ENCODE results near the gene WDFY1. TPM values are rescaled to one million over a fixed set of nuclear protein-coding genes. Genes with fewer than 3 reads are reported as not detected.

WDFY1 gene
- total and polyA plus RNA-seq, 3 donors from 2014 or later, result 29.5 to 62.9 (median 49.4) TPM

DNA sequence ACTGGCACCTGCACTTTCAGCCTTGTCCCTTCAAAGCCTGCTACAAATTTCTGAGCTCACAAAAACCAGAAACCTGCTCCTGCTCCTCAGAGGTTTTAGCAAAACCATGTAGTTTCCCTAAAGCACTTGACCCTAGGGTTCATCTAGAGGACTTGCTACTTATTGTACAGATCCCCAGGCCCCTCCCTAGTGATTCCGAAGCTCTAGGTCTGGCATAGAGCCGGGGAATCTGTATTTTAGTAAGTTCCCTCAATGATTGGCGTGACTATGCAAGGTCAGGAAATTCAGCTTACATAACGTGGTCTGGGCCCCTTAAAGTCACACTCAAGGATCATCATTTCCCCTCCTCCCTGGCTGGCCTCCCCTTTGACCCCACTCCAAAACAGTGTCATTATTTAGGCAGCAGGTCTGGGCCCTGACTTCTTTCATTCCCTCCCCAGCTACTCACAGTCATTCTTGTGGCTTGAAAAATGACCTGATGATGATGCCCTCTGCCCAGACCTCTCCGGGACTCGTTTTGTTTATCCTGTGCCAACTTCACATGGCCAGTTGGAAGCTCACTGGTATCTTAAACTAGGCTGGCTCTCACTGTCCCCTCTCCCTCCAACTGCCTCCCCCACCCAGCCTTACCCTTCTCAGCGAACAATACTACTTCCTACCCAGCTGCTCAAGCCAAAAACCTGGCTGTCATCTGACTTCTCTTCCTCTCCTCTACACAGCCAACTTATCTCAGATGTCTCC, 36.0 kb downstream of the WDFY1 start:
- Histone ChIP-seq H3K27me3 (no peaks in the 10 kb centered on the region), H3K4me1 (no peaks in the 10 kb centered on the region), H3K9me3 (no peaks in the 10 kb centered on the region), H3K36me3 (ENCODE audit: low read depth, missing control alignments) (no peaks in the 10 kb centered on the region), H3K4me3 (no peak overlapping the region), H3K27ac (no peak overlapping the region)
- intact Hi-C loops (cut with DNase I; ENCODE audit: low total_unique reads), result no loop called here
- no peak for DNase-seq
- TF ChIP-seq, protein P1, sequence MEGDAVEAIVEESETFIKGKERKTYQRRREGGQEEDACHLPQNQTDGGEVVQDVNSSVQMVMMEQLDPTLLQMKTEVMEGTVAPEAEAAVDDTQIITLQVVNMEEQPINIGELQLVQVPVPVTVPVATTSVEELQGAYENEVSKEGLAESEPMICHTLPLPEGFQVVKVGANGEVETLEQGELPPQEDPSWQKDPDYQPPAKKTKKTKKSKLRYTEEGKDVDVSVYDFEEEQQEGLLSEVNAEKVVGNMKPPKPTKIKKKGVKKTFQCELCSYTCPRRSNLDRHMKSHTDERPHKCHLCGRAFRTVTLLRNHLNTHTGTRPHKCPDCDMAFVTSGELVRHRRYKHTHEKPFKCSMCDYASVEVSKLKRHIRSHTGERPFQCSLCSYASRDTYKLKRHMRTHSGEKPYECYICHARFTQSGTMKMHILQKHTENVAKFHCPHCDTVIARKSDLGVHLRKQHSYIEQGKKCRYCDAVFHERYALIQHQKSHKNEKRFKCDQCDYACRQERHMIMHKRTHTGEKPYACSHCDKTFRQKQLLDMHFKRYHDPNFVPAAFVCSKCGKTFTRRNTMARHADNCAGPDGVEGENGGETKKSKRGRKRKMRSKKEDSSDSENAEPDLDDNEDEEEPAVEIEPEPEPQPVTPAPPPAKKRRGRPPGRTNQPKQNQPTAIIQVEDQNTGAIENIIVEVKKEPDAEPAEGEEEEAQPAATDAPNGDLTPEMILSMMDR (IDR thresholded peaks at IDR 0.05), result no peak
- 70 to 77% methylated on average over 7 of the region's 7 CpGs for WGBS, 2 donors

DNA sequence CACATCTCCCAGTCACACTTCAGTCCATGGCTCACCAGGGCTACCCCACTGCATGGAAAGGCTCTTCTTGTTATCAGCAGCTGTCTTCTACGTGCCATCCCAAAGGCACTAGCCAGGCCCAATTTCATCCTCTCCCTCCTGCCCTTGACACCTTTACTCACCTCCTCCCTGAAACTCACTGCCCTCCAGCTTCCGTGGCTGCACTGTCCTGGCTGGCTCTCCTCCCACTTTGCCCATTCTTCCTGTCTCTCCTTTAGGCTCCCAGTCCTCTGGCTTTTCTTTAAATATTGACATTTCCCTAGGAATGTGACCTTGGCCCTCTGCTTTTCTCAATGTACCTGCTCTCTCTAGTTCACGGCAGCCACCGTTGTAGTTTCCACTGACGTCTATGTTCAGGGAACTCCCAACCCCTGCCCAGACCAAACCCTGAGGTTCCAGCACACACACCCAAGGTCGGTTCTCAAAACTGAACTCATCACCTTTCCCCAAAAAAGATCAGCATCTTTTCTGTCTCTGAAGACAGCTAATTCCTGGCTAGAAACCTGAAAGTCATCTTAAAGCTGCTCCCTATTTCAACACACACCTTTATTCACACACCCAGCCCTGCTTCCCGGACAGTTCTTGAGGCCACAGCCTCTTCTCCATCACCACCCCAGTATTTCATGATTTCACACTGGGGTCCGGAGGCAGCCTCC, 36.7 kb downstream of the WDFY1 start:
- DNase-seq, result no peak
- Histone ChIP-seq H3K4me3 (no peak overlapping the region), H3K36me3 (ENCODE audit: low read depth, missing control alignments) (no peaks in the 10 kb centered on the region), H3K4me1 (no peaks in the 10 kb centered on the region), H3K27ac (no peak overlapping the region), H3K9me3 (no peaks in the 10 kb centered on the region), H3K27me3 (no peaks in the 10 kb centered on the region)
- intact Hi-C loops (cut with DNase I; ENCODE audit: low total_unique reads), result no loop called here
- no peak for TF ChIP-seq POLR2A (IDR thresholded peaks at IDR 0.05)
- TF ChIP-seq, protein P1 (IDR thresholded peaks at IDR 0.05), result no peak
- 69 to 78% methylated on average over 8 of the region's 8 CpGs for WGBS, 2 donors

- TF ChIP-seq, protein P1 (IDR thresholded peaks at IDR 0.05), result no peak
- no peak for TF ChIP-seq POLR2A (IDR thresholded peaks at IDR 0.05)
- Histone ChIP-seq H3K27ac (no peak overlapping the region), H3K4me3 (no peak overlapping the region), H3K27me3 (no peaks in the 10 kb centered on the region), H3K4me1 (no peaks in the 10 kb centered on the region), H3K36me3 (ENCODE audit: low read depth, missing control alignments) (no peaks in the 10 kb centered on the region), H3K9me3 (no peaks in the 10 kb centered on the region)
- DNase-seq, result no peak
- WGBS, 2 donors, result 54 to 62% methylated on average over 2 of the region's 2 CpGs
- intact Hi-C loops (cut with DNase I; ENCODE audit: low total_unique reads), result no loop called here
These were observed 39.1 kb downstream of the WDFY1 start for GRCh38 chr2:223905996-223906395.

- intact Hi-C loops (cut with DNase I; ENCODE audit: low total_unique reads), result no loop called here
- Histone ChIP-seq H3K4me1 (no peaks in the 10 kb centered on the region), H3K27ac (no peak overlapping the region), H3K9me3 (no peaks in the 10 kb centered on the region), H3K36me3 (ENCODE audit: low read depth, missing control alignments) (no peaks in the 10 kb centered on the region), H3K4me3 (no peak overlapping the region), H3K27me3 (no peaks in the 10 kb centered on the region)
- TF ChIP-seq POLR2A (IDR thresholded peaks at IDR 0.05), result no peak
- TF ChIP-seq, protein P1 (IDR thresholded peaks at IDR 0.05), result no peak
- 50 to 70% methylated on average over 2 of the region's 2 CpGs for WGBS, 2 donors
- no peak for DNase-seq
These were observed 43.3 kb downstream of the WDFY1 start for GRCh38 chr2:223901854-223902253.
